Femur (tissue), 1 donor: ENCODE data around the gene PRAMEF15.
"Not testable (repeated sequence)": the region's sequence is repeated elsewhere in the genome, so short reads cannot be mapped to it uniquely, and the experiment has no call there.

Experiments used
- DNase-seq: peaks from one replicate; pipeline ENCODE4 v3.0.0-alpha.2; 2017

PRAMEF15 gene

DNA sequence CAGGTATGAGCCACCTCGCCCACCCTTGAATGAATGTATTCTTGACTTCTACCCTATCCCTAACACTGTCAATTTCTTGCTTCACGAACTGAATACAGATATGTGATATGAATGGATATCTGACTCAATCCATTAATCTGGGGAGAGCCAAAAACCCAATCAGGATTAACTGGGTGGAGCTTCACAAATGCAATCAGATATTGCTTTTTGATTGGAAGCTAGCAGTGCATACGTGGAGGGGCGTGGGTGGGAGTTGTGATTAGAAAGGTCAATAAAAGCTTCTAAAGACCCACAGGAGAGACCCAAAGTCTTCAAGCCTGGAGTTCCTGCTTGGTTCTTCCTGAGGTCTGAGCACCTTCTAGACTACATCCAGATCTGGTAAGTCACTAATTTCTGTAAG is at the start of gene PRAMEF15:
PRAMEF15 (plus strand) TSS at position 301 of the 400 bp plus-strand sequence. CDS start 2,827 bp downstream, outside the sequence.
- DNase-seq: not testable (repeated sequence)

DNA sequence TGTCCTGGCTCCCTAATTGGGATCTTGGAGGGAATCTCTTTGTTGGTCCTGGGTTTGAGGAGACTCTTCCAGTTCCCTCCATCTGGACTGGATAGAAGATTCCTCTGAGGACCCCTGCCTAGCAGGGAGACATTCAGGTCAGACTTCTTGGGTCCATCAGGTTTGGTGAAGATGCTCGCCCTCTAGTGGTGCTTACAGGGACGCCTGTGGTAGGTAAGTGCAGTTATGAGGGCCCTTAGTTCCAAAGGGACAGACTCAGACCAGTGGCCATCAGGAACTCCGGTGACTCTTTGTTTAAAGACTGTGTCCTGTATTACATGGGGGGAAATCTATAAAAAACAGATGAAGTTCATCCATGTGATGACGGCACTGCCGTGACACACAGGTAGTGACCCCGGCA is 38.4 kb upstream of the PRAMEF15 start:
- DNase-seq: not testable (repeated sequence)

DNA sequence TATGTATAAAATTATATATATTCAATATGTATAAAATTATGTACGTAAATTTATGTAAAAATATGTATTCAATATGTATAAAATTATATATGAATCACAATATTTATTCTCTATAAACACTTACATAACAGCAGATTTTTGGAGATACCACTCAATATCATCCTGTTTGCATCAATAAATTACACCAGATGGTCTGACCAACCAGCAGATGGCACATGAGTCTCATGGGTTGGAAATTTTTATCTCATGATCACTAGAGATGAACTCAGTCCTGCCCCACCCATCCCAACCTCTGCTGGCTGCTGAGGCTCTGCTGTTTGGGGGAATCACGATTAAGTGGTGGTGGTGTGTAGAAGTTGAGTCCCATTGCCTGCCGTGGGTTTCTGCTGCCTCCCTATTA is 35.8 kb upstream of the PRAMEF15 start:
- DNase-seq: not testable (repeated sequence)

DNA sequence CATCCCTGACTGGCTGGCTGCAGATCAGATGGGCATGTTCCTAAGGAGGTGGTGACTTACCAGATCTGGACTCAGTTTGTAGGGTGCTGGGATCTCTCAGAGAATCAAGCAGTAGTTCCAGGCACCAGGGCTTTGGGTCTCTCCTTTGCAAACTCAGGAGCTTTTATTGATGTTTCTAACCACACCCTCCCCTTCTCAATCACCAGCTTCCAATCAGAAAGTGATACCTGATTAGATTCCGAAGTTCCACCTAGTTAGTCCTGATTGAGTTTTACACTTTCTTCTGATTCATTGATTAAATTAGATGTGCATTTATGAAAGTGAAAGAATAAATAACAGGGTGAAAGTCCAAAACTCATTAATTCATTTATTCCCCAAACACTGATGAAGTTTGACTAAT is 30.3 kb upstream of the PRAMEF15 start, which contains the start of gene PRAMEF8:
PRAMEF8 (minus strand) TSS at position 101 of the 400 bp plus-strand sequence. CDS start 1,046 bp downstream, outside the sequence.
- not testable (repeated sequence) for DNase-seq

GRCh38 chr1:13289030-13289429 is 26.4 kb upstream of the PRAMEF15 start:
- not testable (repeated sequence) for DNase-seq

DNA sequence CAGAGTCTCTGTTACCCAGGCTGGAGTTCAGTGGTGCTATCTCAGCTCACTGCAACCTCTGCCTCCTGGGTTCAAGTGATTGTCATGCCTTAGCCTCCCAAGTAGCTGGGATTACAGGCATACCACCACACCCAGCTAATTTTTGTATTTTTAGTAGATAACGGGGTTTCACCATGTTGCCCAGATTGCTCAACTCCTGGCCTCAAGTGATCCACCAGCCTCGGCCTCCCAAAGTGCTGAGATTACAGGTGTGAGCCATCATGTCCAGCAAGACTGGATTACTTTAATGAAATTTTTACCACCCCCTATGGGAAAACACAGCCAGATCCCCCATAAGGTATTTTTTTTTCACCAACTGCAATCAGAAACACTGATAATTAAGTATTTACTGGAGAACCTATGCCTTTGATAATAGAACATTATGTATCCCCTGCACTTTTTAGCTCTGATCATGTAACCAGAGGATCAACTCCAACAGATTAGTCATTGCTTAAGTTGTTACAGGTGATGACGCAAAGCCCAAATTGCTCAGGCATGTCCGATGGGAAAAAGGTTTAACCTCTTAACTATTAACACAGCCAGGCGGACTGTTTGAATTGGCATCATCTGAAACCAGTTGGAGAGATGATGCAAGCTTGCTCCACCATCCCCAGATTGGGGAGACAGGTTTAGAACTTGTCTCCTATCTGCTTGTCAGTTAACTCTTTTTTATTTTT is 18.0 kb upstream of the PRAMEF15 start:
- DNase-seq: not testable (repeated sequence)

DNA sequence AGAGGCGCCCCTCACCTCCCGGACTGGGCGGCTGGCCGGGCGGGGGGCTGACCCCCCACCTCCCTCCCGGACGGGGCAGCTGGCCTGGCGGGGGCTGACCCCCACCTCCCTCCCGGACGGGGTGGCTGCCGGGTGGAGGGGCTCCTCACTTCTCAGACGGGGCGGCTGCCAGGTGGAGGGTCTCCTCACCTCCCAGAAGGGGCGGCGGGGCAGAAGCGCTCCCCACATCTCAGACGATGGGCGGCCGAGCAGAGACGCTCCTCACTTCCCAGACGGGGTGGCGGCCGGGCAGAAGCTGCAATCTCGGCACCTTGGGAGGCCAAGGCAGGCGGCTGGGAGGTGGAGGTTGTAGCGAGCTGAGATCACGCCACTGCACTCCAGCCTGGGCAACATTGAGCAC is 16.7 kb upstream of the PRAMEF15 start:
- DNase-seq: not testable (repeated sequence)

GRCh38 chr1:13302197-13302596 is 13.2 kb upstream of the PRAMEF15 start:
- DNase-seq: not testable (repeated sequence)

GRCh38 chr1:13303239-13303638 is 12.1 kb upstream of the PRAMEF15 start, which contains the start of gene PRAMEF33:
Gene PRAMEF33 (plus strand): TSS chr1:13303539. CDS start chr1:13305955, 2,416 bp downstream.
- not testable (repeated sequence) for DNase-seq

DNA sequence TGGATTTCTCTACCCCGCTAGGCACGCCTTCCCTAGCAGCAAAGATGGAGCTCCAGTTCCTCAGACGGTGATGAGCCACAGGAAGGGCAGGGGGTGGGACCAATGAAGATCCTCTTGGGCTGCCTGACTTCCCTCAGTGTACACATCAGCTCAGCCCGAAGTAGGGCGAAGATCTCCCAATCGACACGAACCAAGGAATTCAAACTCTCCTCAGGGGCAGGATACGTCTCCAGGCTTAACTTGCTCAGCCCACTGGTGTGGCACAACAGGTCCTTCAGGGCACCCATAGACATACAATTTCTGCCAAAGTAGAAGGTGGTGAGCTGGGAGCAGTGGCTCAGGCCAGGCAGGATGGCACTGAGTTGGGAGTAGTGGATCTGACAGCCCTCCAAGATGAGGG is 27.1 kb downstream of the PRAMEF15 start:
- DNase-seq: not testable (repeated sequence)

GRCh38 chr1:13347034-13347433 is 31.7 kb downstream of the PRAMEF15 start, which contains the start of gene PRAMEF14:
Gene PRAMEF14 (minus strand): TSS chr1:13347134. CDS start chr1:13345314, 1,820 bp downstream.
- DNase-seq: not testable (repeated sequence)

- DNase-seq: not testable (repeated sequence)
Observed at GRCh38 chr1:13353476-13353875, 38.1 kb downstream of the PRAMEF15 start.

DNA sequence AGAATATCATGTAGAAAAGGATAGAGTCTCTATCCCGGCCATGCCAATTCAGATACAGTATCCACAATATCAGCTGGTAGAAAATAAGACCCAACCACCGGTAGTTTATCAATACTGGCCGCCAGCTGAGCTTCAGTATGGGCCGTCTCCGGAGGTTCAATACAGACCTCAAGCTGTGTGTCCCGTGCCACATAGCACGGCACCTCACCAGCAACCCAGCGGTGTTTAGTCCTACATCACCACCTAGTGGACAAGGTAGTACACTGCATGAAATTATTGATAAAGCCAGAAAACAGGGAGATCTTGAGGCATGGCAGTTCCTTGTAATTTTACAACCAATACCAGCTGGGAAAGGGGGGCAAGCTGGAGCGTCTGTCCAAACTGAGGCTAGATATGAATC is 39.1 kb downstream of the PRAMEF15 start:
- not testable (repeated sequence) for DNase-seq

DNA sequence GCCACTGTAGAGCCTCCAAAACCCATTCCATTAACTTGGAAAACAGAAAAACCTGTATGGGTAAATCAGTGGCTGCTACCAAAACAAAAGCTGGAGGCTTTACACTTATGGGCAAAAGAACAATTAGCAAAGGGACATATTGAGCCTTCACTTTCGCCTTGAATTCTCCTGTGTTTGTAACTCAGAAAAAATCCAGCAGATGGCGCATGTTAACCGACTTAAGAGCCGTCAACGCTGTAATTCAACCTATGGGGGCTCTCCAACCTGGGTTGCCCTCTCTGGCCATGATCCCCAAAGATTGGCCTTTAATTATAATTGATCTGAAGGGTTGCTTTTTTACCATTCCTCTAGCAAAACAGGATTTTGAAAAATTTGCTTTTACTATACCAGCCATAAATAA is 41.4 kb downstream of the PRAMEF15 start:
- peak; percentile 17 for DNase-seq

DNA sequence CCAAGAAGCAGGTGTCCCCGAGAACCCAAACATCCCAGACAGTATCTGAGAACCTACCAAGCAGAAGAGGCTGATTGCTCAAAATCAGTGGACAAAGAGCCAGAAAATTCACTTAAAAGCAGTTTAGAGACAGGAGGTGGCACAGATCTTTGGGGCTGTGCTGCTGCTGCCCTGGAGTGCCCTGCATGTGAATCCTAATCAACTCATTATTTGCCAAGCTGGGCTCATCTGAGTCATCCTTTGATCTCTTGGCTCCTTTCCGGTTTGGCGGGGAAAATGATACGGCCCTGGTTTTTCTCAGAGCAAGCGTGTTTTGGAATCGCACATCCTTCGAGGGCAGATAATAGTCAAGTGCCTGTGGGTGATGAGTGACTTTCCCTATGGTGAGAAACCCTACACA is 47.0 kb downstream of the PRAMEF15 start:
- DNase-seq: not testable (repeated sequence)

DNA sequence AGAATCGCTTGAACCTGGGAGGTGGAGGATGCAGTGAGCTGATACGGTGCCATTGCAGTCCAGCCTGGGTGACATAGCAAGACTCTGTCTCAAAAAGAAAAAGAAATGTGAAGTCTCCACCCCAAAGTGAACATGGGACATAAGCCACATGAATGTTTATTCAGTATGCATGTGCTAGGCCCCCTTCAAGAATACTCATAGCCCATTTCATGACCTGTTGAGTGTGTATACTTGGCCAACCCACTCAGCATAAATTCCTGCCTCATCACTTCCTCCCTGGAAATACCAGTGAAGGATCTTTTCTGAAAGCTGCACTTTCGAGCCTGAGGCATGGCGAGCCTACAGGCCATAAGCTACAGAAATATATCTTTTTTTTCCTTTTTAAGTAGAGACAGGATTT is 49.5 kb downstream of the PRAMEF15 start:
- DNase-seq: not testable (repeated sequence)

GRCh38 chr1:13366536-13366935 is 51.2 kb downstream of the PRAMEF15 start:
- not testable (repeated sequence) for DNase-seq

GRCh38 chr1:13368544-13368943 is 53.2 kb downstream of the PRAMEF15 start:
- not testable (repeated sequence) for DNase-seq
